ENCODE results near the gene CARD11.

The CARD11 gene

GRCh38 chr7:3013975-3014792 lies 29.5 kb downstream of the CARD11 start:
- Histone ChIP-seq H3K4me1 (ENCODE audit: control insufficient read depth, insufficient read depth, low read length) (no peaks in the 10 kb centered on the region), H3K4me3 (ENCODE audit: low read depth, low read length) (no peak overlapping the region), H3K36me3 (ENCODE audit: control insufficient read depth, insufficient read depth, low read length) (peaks cover 12% of the 10 kb centered on the region), H3K9ac (ENCODE audit: low read depth, low read length) (no peak overlapping the region), H3K9me3 (ENCODE audit: control insufficient read depth, insufficient read depth, low read length) (no peaks in the 10 kb centered on the region), H3K27me3 (ENCODE audit: control insufficient read depth, insufficient read depth, low read length) (no peaks in the 10 kb centered on the region)

GRCh38 chr7:3011211-3011852 lies 32.3 kb downstream of the CARD11 start:
- no peaks in the 10 kb centered on the region for H3K9me3 ChIP-seq (ENCODE audit: control insufficient read depth, insufficient read depth, low read length)
- H3K9ac ChIP-seq (ENCODE audit: low read depth, low read length) = no peak overlapping the region
- H3K36me3 ChIP-seq (ENCODE audit: control insufficient read depth, insufficient read depth, low read length) = peaks cover 5% of the 10 kb centered on the region
- H3K27me3 ChIP-seq (ENCODE audit: control insufficient read depth, insufficient read depth, low read length) = no peaks in the 10 kb centered on the region
- H3K4me3 ChIP-seq (ENCODE audit: low read depth, low read length) = no peak overlapping the region
- no peaks in the 10 kb centered on the region for H3K4me1 ChIP-seq (ENCODE audit: control insufficient read depth, insufficient read depth, low read length)

DNA sequence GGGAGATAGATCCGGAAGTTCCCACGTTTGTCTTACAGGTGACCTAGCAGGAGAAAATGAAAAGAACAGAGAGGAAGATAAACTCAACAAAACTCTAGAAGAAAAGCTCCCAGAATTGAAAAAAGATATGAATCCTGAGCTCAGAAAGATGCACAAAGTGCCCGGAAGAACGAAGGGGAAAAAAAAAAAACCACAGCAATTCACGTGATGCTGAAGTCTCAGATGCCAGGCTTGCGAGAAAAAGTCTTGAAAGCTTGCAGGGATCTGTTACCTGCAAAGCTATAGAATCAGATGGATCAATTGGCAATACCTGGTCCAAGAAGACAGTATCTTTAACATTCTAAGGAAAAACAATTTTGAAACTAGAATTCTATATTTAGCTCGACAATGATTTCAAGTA lies 33.5 kb downstream of the CARD11 start:
- H3K36me3 ChIP-seq (ENCODE audit: control insufficient read depth, insufficient read depth, low read length) = peaks cover 5% of the 10 kb centered on the region
- H3K27me3 ChIP-seq (ENCODE audit: control insufficient read depth, insufficient read depth, low read length) = no peaks in the 10 kb centered on the region
- no peaks in the 10 kb centered on the region for H3K4me1 ChIP-seq (ENCODE audit: control insufficient read depth, insufficient read depth, low read length)
- no peak overlapping the region for H3K4me3 ChIP-seq (ENCODE audit: low read depth, low read length)
- no peaks in the 10 kb centered on the region for H3K9me3 ChIP-seq (ENCODE audit: control insufficient read depth, insufficient read depth, low read length)
- no peak overlapping the region for H3K9ac ChIP-seq (ENCODE audit: low read depth, low read length)

DNA sequence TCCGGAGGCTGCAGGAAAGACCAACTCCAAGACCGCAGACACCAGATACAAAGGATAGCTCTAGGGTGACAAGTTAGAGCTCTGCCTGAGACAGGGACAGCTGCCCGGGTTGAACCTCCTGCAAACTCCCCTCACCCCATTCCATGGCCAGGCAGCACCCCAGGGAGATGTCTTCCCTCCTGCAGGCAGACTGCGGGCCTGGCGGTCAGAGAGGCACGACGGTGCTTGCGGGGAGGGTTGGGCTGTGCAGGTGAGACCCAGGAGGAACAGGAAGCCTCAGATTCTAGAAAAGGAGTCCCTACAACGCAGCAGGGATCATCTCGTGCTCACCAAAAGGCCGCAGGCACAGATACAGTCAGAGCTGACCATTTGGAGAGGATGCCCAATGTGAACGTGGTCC lies 34.6 kb downstream of the CARD11 start:
- no peak overlapping the region for H3K9ac ChIP-seq (ENCODE audit: low read depth, low read length)
- H3K9me3 ChIP-seq (ENCODE audit: control insufficient read depth, insufficient read depth, low read length) = no peaks in the 10 kb centered on the region
- H3K27me3 ChIP-seq (ENCODE audit: control insufficient read depth, insufficient read depth, low read length) = no peaks in the 10 kb centered on the region
- H3K4me3 ChIP-seq (ENCODE audit: low read depth, low read length) = no peak overlapping the region
- H3K4me1 ChIP-seq (ENCODE audit: control insufficient read depth, insufficient read depth, low read length) = no peaks in the 10 kb centered on the region
- no peaks in the 10 kb centered on the region for H3K36me3 ChIP-seq (ENCODE audit: control insufficient read depth, insufficient read depth, low read length)

- H3K9ac ChIP-seq (ENCODE audit: low read depth, low read length) = no peak overlapping the region
- no peak overlapping the region for H3K4me3 ChIP-seq (ENCODE audit: low read depth, low read length)
- no peaks in the 10 kb centered on the region for H3K27me3 ChIP-seq (ENCODE audit: control insufficient read depth, insufficient read depth, low read length)
- H3K4me1 ChIP-seq (ENCODE audit: control insufficient read depth, insufficient read depth, low read length) = no peaks in the 10 kb centered on the region
- no peaks in the 10 kb centered on the region for H3K36me3 ChIP-seq (ENCODE audit: control insufficient read depth, insufficient read depth, low read length)
- H3K9me3 ChIP-seq (ENCODE audit: control insufficient read depth, insufficient read depth, low read length) = no peaks in the 10 kb centered on the region
Measured at GRCh38 chr7:3008386-3008785, 35.3 kb downstream of the CARD11 start.

GRCh38 chr7:3007696-3008095 lies 36.0 kb downstream of the CARD11 start:
- no peak overlapping the region for H3K4me3 ChIP-seq (ENCODE audit: low read depth, low read length)
- H3K4me1 ChIP-seq (ENCODE audit: control insufficient read depth, insufficient read depth, low read length) = no peaks in the 10 kb centered on the region
- H3K9ac ChIP-seq (ENCODE audit: low read depth, low read length) = no peak overlapping the region
- H3K27me3 ChIP-seq (ENCODE audit: control insufficient read depth, insufficient read depth, low read length) = no peaks in the 10 kb centered on the region
- no peaks in the 10 kb centered on the region for H3K36me3 ChIP-seq (ENCODE audit: control insufficient read depth, insufficient read depth, low read length)
- no peaks in the 10 kb centered on the region for H3K9me3 ChIP-seq (ENCODE audit: control insufficient read depth, insufficient read depth, low read length)

- Histone ChIP-seq H3K9me3 (ENCODE audit: control insufficient read depth, insufficient read depth, low read length) (no peaks in the 10 kb centered on the region), H3K4me3 (ENCODE audit: low read depth, low read length) (no peak overlapping the region), H3K27me3 (ENCODE audit: control insufficient read depth, insufficient read depth, low read length) (no peaks in the 10 kb centered on the region), H3K4me1 (ENCODE audit: control insufficient read depth, insufficient read depth, low read length) (no peaks in the 10 kb centered on the region), H3K36me3 (ENCODE audit: control insufficient read depth, insufficient read depth, low read length) (no peaks in the 10 kb centered on the region), H3K9ac (ENCODE audit: low read depth, low read length) (no peak overlapping the region)
Measured at GRCh38 chr7:3005257-3005656, 38.4 kb downstream of the CARD11 start.

GRCh38 chr7:3003936-3004335 lies 39.7 kb downstream of the CARD11 start:
- Histone ChIP-seq H3K36me3 (ENCODE audit: control insufficient read depth, insufficient read depth, low read length) (no peaks in the 10 kb centered on the region), H3K9ac (ENCODE audit: low read depth, low read length) (no peak overlapping the region), H3K4me1 (ENCODE audit: control insufficient read depth, insufficient read depth, low read length) (no peaks in the 10 kb centered on the region)

GRCh38 chr7:3002631-3003030 lies 41.0 kb downstream of the CARD11 start:
- Histone ChIP-seq H3K36me3 (ENCODE audit: control insufficient read depth, insufficient read depth, low read length) (no peaks in the 10 kb centered on the region), H3K4me3 (ENCODE audit: low read depth, low read length) (no peak overlapping the region), H3K9ac (ENCODE audit: low read depth, low read length) (no peak overlapping the region), H3K4me1 (ENCODE audit: control insufficient read depth, insufficient read depth, low read length) (no peaks in the 10 kb centered on the region), H3K9me3 (ENCODE audit: control insufficient read depth, insufficient read depth, low read length) (no peaks in the 10 kb centered on the region), H3K27me3 (ENCODE audit: control insufficient read depth, insufficient read depth, low read length) (no peaks in the 10 kb centered on the region)

More at GRCh38 chr7:3003936-3004335, 39.7 kb downstream of the CARD11 start:
- Histone ChIP-seq H3K9me3 (ENCODE audit: control insufficient read depth, insufficient read depth, low read length) (no peaks in the 10 kb centered on the region), H3K27me3 (ENCODE audit: control insufficient read depth, insufficient read depth, low read length) (no peaks in the 10 kb centered on the region), H3K4me3 (ENCODE audit: low read depth, low read length) (no peak overlapping the region)

DNA sequence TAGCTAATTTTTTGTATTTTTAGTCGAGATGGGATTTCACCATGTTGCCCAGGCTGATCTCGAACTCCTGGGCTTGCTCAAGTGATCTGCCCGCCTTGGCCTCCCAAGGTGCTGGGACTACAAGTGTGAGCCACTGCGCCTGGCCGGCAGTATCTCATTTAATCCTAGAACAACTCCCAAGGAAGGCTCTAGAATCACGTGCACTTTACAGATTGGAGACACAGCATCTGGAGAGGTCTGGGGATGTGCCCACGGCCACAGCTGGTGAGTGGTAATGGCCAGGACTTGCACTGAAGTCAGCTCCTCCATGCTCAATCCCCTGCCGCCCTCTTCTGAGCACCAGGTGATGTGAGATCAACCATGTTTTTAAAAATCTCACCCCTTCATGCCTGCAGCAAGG lies 43.1 kb downstream of the CARD11 start:
- Histone ChIP-seq H3K9me3 (ENCODE audit: control insufficient read depth, insufficient read depth, low read length) (no peaks in the 10 kb centered on the region), H3K4me3 (ENCODE audit: low read depth, low read length) (no peak overlapping the region), H3K36me3 (ENCODE audit: control insufficient read depth, insufficient read depth, low read length) (no peaks in the 10 kb centered on the region), H3K4me1 (ENCODE audit: control insufficient read depth, insufficient read depth, low read length) (no peaks in the 10 kb centered on the region), H3K27me3 (ENCODE audit: control insufficient read depth, insufficient read depth, low read length) (no peaks in the 10 kb centered on the region), H3K9ac (ENCODE audit: low read depth, low read length) (no peak overlapping the region)

DNA sequence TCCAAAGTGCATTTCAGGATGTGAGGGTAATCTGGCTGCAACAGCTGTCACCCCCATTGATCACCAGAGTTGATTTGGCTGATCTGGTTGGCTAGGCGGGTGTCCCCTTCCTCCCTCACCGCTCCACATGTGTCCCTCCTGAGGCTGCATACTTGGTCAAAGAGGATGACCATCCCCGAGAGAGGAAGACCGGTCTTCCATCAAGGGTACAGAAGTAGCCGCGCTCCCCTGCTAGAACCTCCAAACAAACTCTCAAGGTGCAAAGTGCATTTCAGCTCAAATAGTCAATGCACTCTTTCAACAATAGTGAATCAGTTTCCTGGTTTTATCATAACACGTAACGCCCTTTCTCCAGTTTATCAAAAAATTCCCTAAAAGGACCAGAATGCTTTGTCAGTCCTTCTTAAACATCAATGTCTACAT lies 44.6 kb downstream of the CARD11 start:
- Histone ChIP-seq H3K9me3 (ENCODE audit: control insufficient read depth, insufficient read depth, low read length) (no peaks in the 10 kb centered on the region), H3K36me3 (ENCODE audit: control insufficient read depth, insufficient read depth, low read length) (no peaks in the 10 kb centered on the region), H3K27me3 (ENCODE audit: control insufficient read depth, insufficient read depth, low read length) (no peaks in the 10 kb centered on the region), H3K9ac (ENCODE audit: low read depth, low read length) (no peak overlapping the region), H3K4me1 (ENCODE audit: control insufficient read depth, insufficient read depth, low read length) (no peaks in the 10 kb centered on the region), H3K4me3 (ENCODE audit: low read depth, low read length) (no peak overlapping the region)

DNA sequence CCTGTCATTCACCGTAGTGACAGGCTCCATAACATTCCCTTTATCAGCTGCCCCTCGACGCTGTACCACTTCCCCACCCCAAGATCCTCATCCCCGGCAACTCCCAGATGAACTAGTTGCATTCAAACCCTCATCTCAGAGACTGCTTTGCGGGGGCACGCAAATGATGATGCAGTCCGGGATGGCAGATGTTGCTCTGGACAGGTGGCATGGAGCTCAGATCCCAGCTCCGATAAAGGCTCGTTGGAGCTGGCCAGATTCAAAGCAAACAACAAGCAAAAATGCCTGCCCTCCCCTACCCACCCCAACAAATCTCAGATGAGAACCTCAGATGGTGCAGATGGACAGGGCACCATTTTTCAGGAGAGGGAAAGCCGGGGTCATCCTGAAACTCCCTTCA lies 46.7 kb downstream of the CARD11 start:
- no peak overlapping the region for H3K9ac ChIP-seq (ENCODE audit: low read depth, low read length)

More for the DNA sequence above, 46.7 kb downstream of the CARD11 start:
- Histone ChIP-seq H3K9me3 (ENCODE audit: control insufficient read depth, insufficient read depth, low read length) (no peaks in the 10 kb centered on the region), H3K4me3 (ENCODE audit: low read depth, low read length) (no peak overlapping the region), H3K27me3 (ENCODE audit: control insufficient read depth, insufficient read depth, low read length) (no peaks in the 10 kb centered on the region), H3K36me3 (ENCODE audit: control insufficient read depth, insufficient read depth, low read length) (no peaks in the 10 kb centered on the region), H3K4me1 (ENCODE audit: control insufficient read depth, insufficient read depth, low read length) (no peaks in the 10 kb centered on the region)
